HepG2 (cell line): ENCODE results near the gene MRPL50. TPM values are rescaled to one million over a fixed set of nuclear protein-coding genes. Genes with fewer than 3 reads are reported as not detected.

Experiments used
- FOXC1 ChIP-seq: sonication (generic); formaldehyde crosslinking; IDR thresholded peaks from 2 replicates; pipeline ENCODE4 v1.8.0; 2022; ENCODE audit warnings: mild to moderate bottlenecking, missing genetic modification reagents, borderline replicate concordance
- FOXK1 ChIP-seq: sonication (generic); formaldehyde crosslinking; IDR thresholded peaks from 2 replicates; pipeline ENCODE4 v1.4.0; 2020; ENCODE audit warnings: low read depth, missing genetic modification reagents, borderline replicate concordance
- GZF1 ChIP-seq: sonication (generic); formaldehyde crosslinking; IDR thresholded peaks from 2 replicates; pipeline ENCODE4 v1.5.1; 2020; ENCODE audit warnings: mild to moderate bottlenecking, missing genetic modification reagents
- HNRNPLL ChIP-seq: fragments of 200-400 bp; formaldehyde crosslinking; IDR thresholded peaks from 2 replicates; pipeline ENCODE4 v1.6.1; 2017; ENCODE audit warnings: mild to moderate bottlenecking, low read depth, low read length; ENCODE audit not compliant: poor library complexity, severe bottlenecking
- MXD4 ChIP-seq: IDR thresholded peaks from 2 replicates; pipeline ENCODE4 v1.6.1; 2016; ENCODE audit warnings: mild to moderate bottlenecking, missing biosample characterization, missing genetic modification reagents
- NR2F1 ChIP-seq, 2 experiments: fragments of 450-650 bp in 1 of 2; formaldehyde crosslinking in 1 of 2; IDR thresholded peaks; 2 replicates each; pipeline versions ENCODE4 v1.5.0 to v1.6.1; 2016 to 2020; ENCODE audit warnings: mild to moderate bottlenecking in 1 of 2, missing compliant biosample characterization in 1 of 2, missing genetic modification reagents in 1 of 2, moderate library complexity in 1 of 2
- PITX1 ChIP-seq: sonication (generic); formaldehyde crosslinking; IDR thresholded peaks from 2 replicates; pipeline ENCODE4 v1.5.1; 2020; ENCODE audit warnings: mild to moderate bottlenecking, missing genetic modification reagents
- RAD51 ChIP-seq: fragments of 450-650 bp; IDR thresholded peaks from 2 replicates; pipeline ENCODE4 v1.6.1; 2016; ENCODE audit warnings: borderline replicate concordance
- ZNF292 ChIP-seq: sonication (generic); formaldehyde crosslinking; IDR thresholded peaks from 2 replicates; pipeline ENCODE4 v1.8.1; 2022; ENCODE audit warnings: mild to moderate bottlenecking, low read depth, missing genetic modification reagents, borderline replicate concordance
- ZNF496 ChIP-seq: sonication (generic); formaldehyde crosslinking; IDR thresholded peaks from 2 replicates; pipeline ENCODE4 v1.8.1; 2023; ENCODE audit warnings: mild to moderate bottlenecking, moderate library complexity, missing genetic modification reagents; ENCODE audit not compliant: insufficient replicate concordance
- ZNF776 ChIP-seq: sonication (generic); formaldehyde crosslinking; IDR thresholded peaks from 2 replicates; pipeline ENCODE4 v1.4.0; 2020; ENCODE audit warnings: mild to moderate bottlenecking, missing genetic modification reagents
- ZSCAN22 ChIP-seq: sonication (generic); formaldehyde crosslinking; IDR thresholded peaks from 2 replicates; pipeline ENCODE4 v1.4.0; 2020; ENCODE audit warnings: mild to moderate bottlenecking, missing genetic modification reagents
- polyA plus RNA-seq, 8 experiments: library from polyadenylated mRNA; depleted of rRNA in 3 of 8; stranded (reverse) in 7 of 8; unstranded in 1 of 8; fragments of >200 nt; fragmentation: Illumina TruSeq in 4 of 8; extraction: Trizol in 4 of 8; gene quantifications; 2 replicates each; pipeline versions ENCODE4 v1.2.1 to v1.2.3, GENCODE V29; 2011 to 2016; ENCODE audit warnings: low read depth in 4 of 8, missing spikeins in 1 of 8, mixed read lengths in 1 of 8; ENCODE audit not compliant: insufficient read depth in 1 of 8
- total RNA-seq, 5 experiments: library from RNA; depleted of rRNA; stranded (reverse); fragments of >200 nt; fragmentation: Illumina TruSeq; extraction: Trizol; gene quantifications; 2 replicates each; pipeline ENCODE4 v1.2.3, GENCODE V29; 2016; ENCODE audit warnings: low read depth in 1 of 5
- TF ChIP-seq, protein P1 (sequence below): sonication (generic); formaldehyde crosslinking; IDR thresholded peaks from 2 replicates; pipeline ENCODE4 v1.4.0; 2020; ENCODE audit warnings: missing genetic modification reagents
- TF ChIP-seq, protein P2 (sequence below): sonication (generic); formaldehyde crosslinking; IDR thresholded peaks from 2 replicates; pipeline ENCODE4 v1.9.0; 2022; ENCODE audit warnings: low read depth, missing genetic modification reagents
- TF ChIP-seq, protein P3 (sequence below): sonication (generic); formaldehyde crosslinking; IDR thresholded peaks from 2 replicates; pipeline ENCODE4 v1.8.0; 2022; ENCODE audit warnings: mild to moderate bottlenecking, missing genetic modification reagents, moderate library complexity
- TF ChIP-seq, protein P4 (sequence below): sonication (generic); formaldehyde crosslinking; IDR thresholded peaks from 2 replicates; pipeline ENCODE4 v1.8.0; 2022; ENCODE audit warnings: missing genetic modification reagents, mild to moderate bottlenecking, moderate library complexity, borderline replicate concordance

The MRPL50 gene
- total and polyA plus RNA-seq, 2 of the 13 experiments (the other 11 are each of a cell fraction or from before 2014, with no cell fraction given), result 37.1 to 70.0 TPM

DNA sequence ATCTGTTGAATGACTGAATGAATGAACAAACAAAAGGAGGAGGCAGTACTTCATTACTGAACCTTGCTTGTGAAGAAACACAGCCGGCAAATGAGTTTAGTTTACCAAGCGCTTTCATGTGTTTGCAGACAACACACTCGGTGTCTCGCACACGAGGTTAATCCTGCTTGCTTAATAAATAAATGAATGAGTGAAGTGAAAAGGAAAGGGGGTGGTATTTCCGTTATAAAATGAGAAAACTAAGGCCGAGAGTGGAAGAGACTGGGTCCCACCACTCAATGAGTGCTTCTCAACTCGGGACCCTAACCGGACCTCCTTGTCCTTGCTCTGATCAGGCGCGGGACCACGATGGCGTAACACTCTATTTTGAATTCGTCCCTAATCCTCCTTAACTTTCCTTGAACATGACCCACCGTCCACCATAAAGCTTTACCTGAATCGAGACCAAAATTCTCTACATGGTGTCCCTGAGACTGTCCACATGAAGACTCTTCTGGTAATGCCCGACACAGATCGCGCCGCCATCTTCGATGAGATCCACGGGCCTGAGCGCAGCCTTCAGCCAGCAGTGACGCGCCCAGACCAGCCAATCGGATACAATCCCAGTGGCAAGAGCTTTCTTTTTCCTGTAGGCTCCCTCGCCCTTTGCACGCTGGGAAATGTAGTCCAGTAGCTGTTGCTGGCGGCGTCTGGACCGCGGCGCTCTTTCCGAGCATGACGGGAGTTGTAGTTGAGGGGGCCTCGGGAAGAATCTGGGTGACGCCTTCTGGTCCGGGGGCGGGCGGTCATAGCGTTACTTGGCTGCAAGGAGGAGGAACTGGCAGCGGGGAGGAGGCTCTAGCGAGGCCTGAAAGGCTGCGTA lies at the start of gene MRPL50, which contains the start of gene ZNF189 (continued):
- TF ChIP-seq, protein P1, sequence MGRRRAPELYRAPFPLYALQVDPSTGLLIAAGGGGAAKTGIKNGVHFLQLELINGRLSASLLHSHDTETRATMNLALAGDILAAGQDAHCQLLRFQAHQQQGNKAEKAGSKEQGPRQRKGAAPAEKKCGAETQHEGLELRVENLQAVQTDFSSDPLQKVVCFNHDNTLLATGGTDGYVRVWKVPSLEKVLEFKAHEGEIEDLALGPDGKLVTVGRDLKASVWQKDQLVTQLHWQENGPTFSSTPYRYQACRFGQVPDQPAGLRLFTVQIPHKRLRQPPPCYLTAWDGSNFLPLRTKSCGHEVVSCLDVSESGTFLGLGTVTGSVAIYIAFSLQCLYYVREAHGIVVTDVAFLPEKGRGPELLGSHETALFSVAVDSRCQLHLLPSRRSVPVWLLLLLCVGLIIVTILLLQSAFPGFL (CRISPR knock-in tag), result no peak
- TF ChIP-seq ZNF292 (CRISPR knock-in tag) (peak; percentile 74; the same call in 1 of the 2 replicates), MXD4 (CRISPR knock-in tag) (peak; percentile 88), PITX1 (CRISPR knock-in tag) (peak; percentile 70), FOXK1 (CRISPR knock-in tag) (peak; percentile 96), ZNF776 (CRISPR knock-in tag) (no peak), GZF1 (peak; percentile 8; the same call in 1 of the 2 replicates), FOXC1 (peak; percentile 46; the same call in 1 of the 2 replicates), HNRNPLL (peak; percentile 76), RAD51 (no peak), ZSCAN22 (CRISPR knock-in tag) (peak; percentile 60; the same call in 1 of the 2 replicates), NR2F1 (CRISPR knock-in tag; IDR thresholded peaks at IDR 0.05) (0 out of 4 replicates have a peak, but pooled peaks of 1 of the 2 experiments have one; percentile 6), ZNF496 (no peak)
- TF ChIP-seq, protein P2, sequence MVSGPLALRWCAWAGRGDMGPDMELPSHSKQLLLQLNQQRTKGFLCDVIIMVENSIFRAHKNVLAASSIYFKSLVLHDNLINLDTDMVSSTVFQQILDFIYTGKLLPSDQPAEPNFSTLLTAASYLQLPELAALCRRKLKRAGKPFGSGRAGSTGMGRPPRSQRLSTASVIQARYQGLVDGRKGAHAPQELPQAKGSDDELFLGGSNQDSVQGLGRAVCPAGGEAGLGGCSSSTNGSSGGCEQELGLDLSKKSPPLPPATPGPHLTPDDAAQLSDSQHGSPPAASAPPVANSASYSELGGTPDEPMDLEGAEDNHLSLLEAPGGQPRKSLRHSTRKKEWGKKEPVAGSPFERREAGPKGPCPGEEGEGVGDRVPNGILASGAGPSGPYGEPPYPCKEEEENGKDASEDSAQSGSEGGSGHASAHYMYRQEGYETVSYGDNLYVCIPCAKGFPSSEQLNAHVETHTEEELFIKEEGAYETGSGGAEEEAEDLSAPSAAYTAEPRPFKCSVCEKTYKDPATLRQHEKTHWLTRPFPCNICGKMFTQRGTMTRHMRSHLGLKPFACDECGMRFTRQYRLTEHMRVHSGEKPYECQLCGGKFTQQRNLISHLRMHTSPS (CRISPR knock-in tag), result no peak
- TF ChIP-seq, protein P3, sequence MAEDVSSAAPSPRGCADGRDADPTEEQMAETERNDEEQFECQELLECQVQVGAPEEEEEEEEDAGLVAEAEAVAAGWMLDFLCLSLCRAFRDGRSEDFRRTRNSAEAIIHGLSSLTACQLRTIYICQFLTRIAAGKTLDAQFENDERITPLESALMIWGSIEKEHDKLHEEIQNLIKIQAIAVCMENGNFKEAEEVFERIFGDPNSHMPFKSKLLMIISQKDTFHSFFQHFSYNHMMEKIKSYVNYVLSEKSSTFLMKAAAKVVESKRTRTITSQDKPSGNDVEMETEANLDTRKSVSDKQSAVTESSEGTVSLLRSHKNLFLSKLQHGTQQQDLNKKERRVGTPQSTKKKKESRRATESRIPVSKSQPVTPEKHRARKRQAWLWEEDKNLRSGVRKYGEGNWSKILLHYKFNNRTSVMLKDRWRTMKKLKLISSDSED (CRISPR knock-in tag), result no peak
- TF ChIP-seq, protein P4, sequence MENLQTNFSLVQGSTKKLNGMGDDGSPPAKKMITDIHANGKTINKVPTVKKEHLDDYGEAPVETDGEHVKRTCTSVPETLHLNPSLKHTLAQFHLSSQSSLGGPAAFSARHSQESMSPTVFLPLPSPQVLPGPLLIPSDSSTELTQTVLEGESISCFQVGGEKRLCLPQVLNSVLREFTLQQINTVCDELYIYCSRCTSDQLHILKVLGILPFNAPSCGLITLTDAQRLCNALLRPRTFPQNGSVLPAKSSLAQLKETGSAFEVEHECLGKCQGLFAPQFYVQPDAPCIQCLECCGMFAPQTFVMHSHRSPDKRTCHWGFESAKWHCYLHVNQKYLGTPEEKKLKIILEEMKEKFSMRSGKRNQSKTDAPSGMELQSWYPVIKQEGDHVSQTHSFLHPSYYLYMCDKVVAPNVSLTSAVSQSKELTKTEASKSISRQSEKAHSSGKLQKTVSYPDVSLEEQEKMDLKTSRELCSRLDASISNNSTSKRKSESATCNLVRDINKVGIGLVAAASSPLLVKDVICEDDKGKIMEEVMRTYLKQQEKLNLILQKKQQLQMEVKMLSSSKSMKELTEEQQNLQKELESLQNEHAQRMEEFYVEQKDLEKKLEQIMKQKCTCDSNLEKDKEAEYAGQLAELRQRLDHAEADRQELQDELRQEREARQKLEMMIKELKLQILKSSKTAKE (CRISPR knock-in tag), result no peak
